ENCODE results near the gene ST7L.

The ST7L gene

DNA sequence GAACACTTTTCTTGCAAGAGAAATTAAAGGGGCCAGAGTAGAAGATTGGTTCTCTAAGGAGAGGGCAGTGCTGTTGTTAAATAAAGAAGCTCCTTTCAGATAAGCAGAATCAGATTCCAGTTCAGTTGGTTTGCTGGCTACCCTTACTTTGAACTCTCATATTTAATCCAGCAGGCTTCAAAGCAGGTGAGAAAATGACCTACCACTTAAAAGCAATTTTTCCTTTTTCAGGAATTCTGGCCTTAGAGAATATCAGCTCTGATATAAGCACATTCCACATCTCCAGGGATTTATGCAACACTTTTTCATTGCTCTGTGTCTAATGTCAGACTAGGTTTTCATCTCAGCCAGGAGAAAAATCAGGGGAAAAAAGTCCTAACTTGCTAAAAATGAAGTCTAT lies 81.5 kb downstream of the ST7L start:
- peaks cover 7 to 22% of the 10 kb centered on the region in 2 donors for H3K36me3 ChIP-seq (ENCODE audit: control insufficient read depth in 1 of 2, insufficient read depth in 2 of 2, low read length in 2 of 2)
- H3K4me3 ChIP-seq (ENCODE audit: low read depth in 1 of 2, low read length in 2 of 2), result no peak overlapping the region
- no peaks in the 10 kb centered on the region for H3K9me3 ChIP-seq (ENCODE audit: control insufficient read depth in 1 of 2, low read length in 2 of 2)
- no peak overlapping the region for H3K9ac ChIP-seq (ENCODE audit: low read depth in 1 of 2, low read length in 2 of 2)
- H3K27ac ChIP-seq (ENCODE audit: low read depth, low read length), result no peak overlapping the region
- peaks cover 4 to 7% of the 10 kb centered on the region in 2 donors for H3K4me1 ChIP-seq (ENCODE audit: control insufficient read depth in 1 of 2, insufficient read depth in 2 of 2, low read length in 2 of 2)
- no peaks in the 10 kb centered on the region for H3K27me3 ChIP-seq (ENCODE audit: control insufficient read depth in 1 of 2, insufficient read depth in 2 of 2, low read length in 2 of 2)

DNA sequence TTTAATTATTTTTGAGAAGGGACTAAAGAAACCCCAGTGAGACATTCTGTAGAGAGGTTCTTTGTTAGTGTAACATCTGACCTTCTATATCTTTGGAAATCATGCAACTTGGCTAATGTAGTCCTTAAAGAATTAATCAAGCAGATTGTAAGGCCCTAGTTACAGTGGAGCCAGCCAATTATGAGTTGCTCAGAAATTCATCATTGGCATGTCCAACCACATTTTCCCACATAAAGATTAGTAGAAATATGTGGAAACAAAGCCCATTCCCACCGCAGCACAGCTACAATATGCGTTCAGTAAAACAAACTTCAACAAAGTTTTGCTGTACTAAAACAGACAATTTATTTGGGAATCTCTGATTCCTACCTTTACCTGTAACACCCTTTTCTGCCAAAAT lies 82.4 kb downstream of the ST7L start:
- no peak overlapping the region for H3K27ac ChIP-seq (ENCODE audit: low read depth, low read length)
- H3K4me3 ChIP-seq (ENCODE audit: low read depth in 1 of 2, low read length in 2 of 2), result no peak overlapping the region
- H3K9ac ChIP-seq (ENCODE audit: low read depth in 1 of 2, low read length in 2 of 2), result no peak overlapping the region
- peaks cover 7 to 18% of the 10 kb centered on the region in 2 donors for H3K36me3 ChIP-seq (ENCODE audit: control insufficient read depth in 1 of 2, insufficient read depth in 2 of 2, low read length in 2 of 2)
- peaks cover 7 to 10% of the 10 kb centered on the region in 2 donors for H3K4me1 ChIP-seq (ENCODE audit: control insufficient read depth in 1 of 2, insufficient read depth in 2 of 2, low read length in 2 of 2)
- no peaks in the 10 kb centered on the region for H3K27me3 ChIP-seq (ENCODE audit: control insufficient read depth in 1 of 2, insufficient read depth in 2 of 2, low read length in 2 of 2)
- H3K9me3 ChIP-seq (ENCODE audit: control insufficient read depth in 1 of 2, low read length in 2 of 2), result no peaks in the 10 kb centered on the region

DNA sequence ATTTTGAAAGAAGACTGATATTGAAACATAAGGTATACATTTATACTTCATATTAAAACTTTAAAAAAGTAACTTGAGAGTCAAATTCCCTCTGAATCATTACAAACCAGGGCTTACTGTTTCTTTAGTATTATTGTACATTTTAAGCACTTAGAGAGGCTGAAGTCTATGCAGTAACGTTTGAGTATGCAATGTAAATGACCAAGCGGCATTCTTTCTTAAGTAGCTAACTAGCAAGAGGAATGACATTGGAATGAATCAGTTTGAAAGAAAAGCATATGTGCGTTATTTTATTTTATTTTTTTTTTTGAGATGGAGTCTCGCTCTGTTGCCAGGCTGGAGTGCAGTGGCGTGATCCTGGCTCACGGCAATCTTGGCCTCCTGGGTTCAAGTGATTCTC lies 85.9 kb downstream of the ST7L start:
- peaks cover 7 to 10% of the 10 kb centered on the region in 2 donors for H3K4me1 ChIP-seq (ENCODE audit: control insufficient read depth in 1 of 2, insufficient read depth in 2 of 2, low read length in 2 of 2)
- no peak overlapping the region for H3K4me3 ChIP-seq (ENCODE audit: low read depth in 1 of 2, low read length in 2 of 2)
- no peak overlapping the region for H3K9ac ChIP-seq (ENCODE audit: low read depth in 1 of 2, low read length in 2 of 2)
- no peaks in the 10 kb centered on the region for H3K36me3 ChIP-seq (ENCODE audit: control insufficient read depth in 1 of 2, insufficient read depth in 2 of 2, low read length in 2 of 2)
- H3K27me3 ChIP-seq (ENCODE audit: control insufficient read depth in 1 of 2, insufficient read depth in 2 of 2, low read length in 2 of 2), result no peaks in the 10 kb centered on the region
- no peaks in the 10 kb centered on the region for H3K9me3 ChIP-seq (ENCODE audit: control insufficient read depth in 1 of 2, low read length in 2 of 2)
- H3K27ac ChIP-seq (ENCODE audit: low read depth, low read length), result no peak overlapping the region

DNA sequence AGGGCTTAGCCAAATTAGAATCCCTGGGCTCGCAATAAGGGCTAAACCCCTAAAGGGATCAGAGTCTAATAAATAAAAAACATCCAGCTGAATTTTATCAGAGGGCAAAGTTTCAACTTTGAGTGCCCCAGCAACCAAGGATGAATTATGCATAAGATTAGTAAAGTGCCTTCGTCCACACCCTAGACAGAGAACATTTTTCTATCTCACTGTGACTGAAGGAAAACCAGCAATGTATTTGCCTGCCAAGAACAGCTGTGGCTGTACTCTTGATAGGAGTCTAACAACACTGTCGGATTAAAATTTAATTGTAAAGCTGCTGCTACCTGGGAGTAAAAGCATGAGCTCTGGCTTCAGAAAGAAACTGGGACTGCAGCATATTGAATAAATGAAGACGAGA lies 86.9 kb downstream of the ST7L start:
- peaks cover 6 to 8% of the 10 kb centered on the region in 2 donors for H3K36me3 ChIP-seq (ENCODE audit: control insufficient read depth in 1 of 2, insufficient read depth in 2 of 2, low read length in 2 of 2)
- no peak overlapping the region for H3K9ac ChIP-seq (ENCODE audit: low read depth in 1 of 2, low read length in 2 of 2)
- no peaks in the 10 kb centered on the region for H3K9me3 ChIP-seq (ENCODE audit: control insufficient read depth in 1 of 2, low read length in 2 of 2)
- H3K4me3 ChIP-seq (ENCODE audit: low read depth in 1 of 2, low read length in 2 of 2), result no peak overlapping the region
- H3K4me1 ChIP-seq (ENCODE audit: control insufficient read depth in 1 of 2, insufficient read depth in 2 of 2, low read length in 2 of 2), result peaks cover 7 to 10% of the 10 kb centered on the region in 2 donors
- no peaks in the 10 kb centered on the region for H3K27me3 ChIP-seq (ENCODE audit: control insufficient read depth in 1 of 2, insufficient read depth in 2 of 2, low read length in 2 of 2)
- no peak overlapping the region for H3K27ac ChIP-seq (ENCODE audit: low read depth, low read length)

DNA sequence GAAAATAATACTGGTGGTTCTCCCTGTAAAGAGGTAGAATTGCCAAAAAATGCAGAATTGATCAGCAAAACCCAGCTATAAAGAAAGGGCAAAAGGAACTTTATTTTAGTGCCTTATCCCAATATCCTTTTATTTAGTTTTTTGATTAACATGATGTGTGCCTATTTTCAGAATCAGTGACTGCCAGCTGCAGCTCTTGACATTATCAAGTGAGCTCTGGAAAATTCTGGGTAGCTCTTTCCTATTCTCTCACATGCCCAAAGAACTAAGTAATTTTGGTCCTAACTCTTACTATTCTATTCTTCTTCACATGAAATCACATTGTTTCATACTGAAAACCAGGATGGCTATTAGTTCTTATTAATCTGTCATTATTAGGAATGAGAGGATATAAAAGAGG lies 88.1 kb downstream of the ST7L start:
- Histone ChIP-seq H3K36me3 (ENCODE audit: control insufficient read depth in 1 of 2, insufficient read depth in 2 of 2, low read length in 2 of 2) (peaks cover 6 to 10% of the 10 kb centered on the region in 2 donors), H3K27me3 (ENCODE audit: control insufficient read depth in 1 of 2, insufficient read depth in 2 of 2, low read length in 2 of 2) (no peaks in the 10 kb centered on the region), H3K9ac (ENCODE audit: low read depth in 1 of 2, low read length in 2 of 2) (no peak overlapping the region), H3K27ac (ENCODE audit: low read depth, low read length) (no peak overlapping the region), H3K9me3 (ENCODE audit: control insufficient read depth in 1 of 2, low read length in 2 of 2) (no peaks in the 10 kb centered on the region), H3K4me1 (ENCODE audit: control insufficient read depth in 1 of 2, insufficient read depth in 2 of 2, low read length in 2 of 2) (peaks cover 7 to 10% of the 10 kb centered on the region in 2 donors), H3K4me3 (ENCODE audit: low read depth in 1 of 2, low read length in 2 of 2) (no peak overlapping the region)

DNA sequence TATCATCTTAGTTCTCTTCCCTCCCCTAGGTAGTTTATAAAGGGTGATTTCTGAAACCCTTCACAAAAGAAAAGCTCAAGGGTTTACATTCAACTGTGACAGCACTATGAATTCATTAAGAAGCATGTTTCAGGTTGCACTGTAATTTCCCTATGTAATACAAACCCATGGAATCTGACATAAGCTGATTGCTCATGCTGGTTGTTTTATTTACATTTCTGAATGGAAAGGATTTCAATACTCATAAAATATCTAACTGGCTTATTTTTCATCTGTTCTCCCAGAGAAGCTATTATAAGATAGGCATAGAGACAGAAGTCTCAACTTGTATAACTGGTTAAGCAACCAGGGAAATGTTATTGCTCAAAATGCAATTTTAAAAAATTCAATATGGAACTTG lies 89.6 kb downstream of the ST7L start:
- Histone ChIP-seq H3K4me1 (ENCODE audit: control insufficient read depth in 1 of 2, insufficient read depth in 2 of 2, low read length in 2 of 2) (peaks cover 7 to 10% of the 10 kb centered on the region in 2 donors), H3K36me3 (ENCODE audit: control insufficient read depth in 1 of 2, insufficient read depth in 2 of 2, low read length in 2 of 2) (peaks cover 16 to 18% of the 10 kb centered on the region in 2 donors), H3K9ac (ENCODE audit: low read depth in 1 of 2, low read length in 2 of 2) (no peak overlapping the region), H3K27ac (ENCODE audit: low read depth, low read length) (no peak overlapping the region), H3K4me3 (ENCODE audit: low read depth in 1 of 2, low read length in 2 of 2) (no peak overlapping the region), H3K27me3 (ENCODE audit: control insufficient read depth in 1 of 2, insufficient read depth in 2 of 2, low read length in 2 of 2) (no peaks in the 10 kb centered on the region), H3K9me3 (ENCODE audit: control insufficient read depth in 1 of 2, low read length in 2 of 2) (no peaks in the 10 kb centered on the region)

DNA sequence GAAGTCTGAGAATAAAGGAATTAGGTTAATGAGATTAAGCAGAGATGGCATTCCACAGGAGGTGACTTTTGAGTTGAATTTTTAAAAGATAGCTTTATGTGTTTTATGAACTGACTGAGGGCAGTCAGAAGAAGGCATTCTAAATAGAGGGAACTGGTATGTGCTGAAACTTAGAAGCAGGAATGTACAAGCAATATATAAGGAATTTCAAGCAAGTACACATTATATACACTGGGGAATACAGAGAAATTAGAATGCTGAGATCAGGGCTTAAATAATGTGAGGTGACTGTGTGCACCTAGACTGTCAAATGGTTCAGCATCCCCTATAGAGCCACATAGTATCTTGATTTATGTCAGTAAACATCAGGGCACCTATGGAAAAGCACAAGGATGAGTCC lies 90.9 kb downstream of the ST7L start:
- Histone ChIP-seq H3K4me3 (ENCODE audit: low read depth in 1 of 2, low read length in 2 of 2) (no peak overlapping the region), H3K9me3 (ENCODE audit: control insufficient read depth in 1 of 2, low read length in 2 of 2) (no peaks in the 10 kb centered on the region), H3K27me3 (ENCODE audit: control insufficient read depth in 1 of 2, insufficient read depth in 2 of 2, low read length in 2 of 2) (no peaks in the 10 kb centered on the region), H3K27ac (ENCODE audit: low read depth, low read length) (no peak overlapping the region), H3K9ac (ENCODE audit: low read depth in 1 of 2, low read length in 2 of 2) (no peak overlapping the region), H3K36me3 (ENCODE audit: control insufficient read depth in 1 of 2, insufficient read depth in 2 of 2, low read length in 2 of 2) (peaks cover 16 to 21% of the 10 kb centered on the region in 2 donors), H3K4me1 (ENCODE audit: control insufficient read depth in 1 of 2, insufficient read depth in 2 of 2, low read length in 2 of 2) (peaks cover 7 to 10% of the 10 kb centered on the region in 2 donors)

DNA sequence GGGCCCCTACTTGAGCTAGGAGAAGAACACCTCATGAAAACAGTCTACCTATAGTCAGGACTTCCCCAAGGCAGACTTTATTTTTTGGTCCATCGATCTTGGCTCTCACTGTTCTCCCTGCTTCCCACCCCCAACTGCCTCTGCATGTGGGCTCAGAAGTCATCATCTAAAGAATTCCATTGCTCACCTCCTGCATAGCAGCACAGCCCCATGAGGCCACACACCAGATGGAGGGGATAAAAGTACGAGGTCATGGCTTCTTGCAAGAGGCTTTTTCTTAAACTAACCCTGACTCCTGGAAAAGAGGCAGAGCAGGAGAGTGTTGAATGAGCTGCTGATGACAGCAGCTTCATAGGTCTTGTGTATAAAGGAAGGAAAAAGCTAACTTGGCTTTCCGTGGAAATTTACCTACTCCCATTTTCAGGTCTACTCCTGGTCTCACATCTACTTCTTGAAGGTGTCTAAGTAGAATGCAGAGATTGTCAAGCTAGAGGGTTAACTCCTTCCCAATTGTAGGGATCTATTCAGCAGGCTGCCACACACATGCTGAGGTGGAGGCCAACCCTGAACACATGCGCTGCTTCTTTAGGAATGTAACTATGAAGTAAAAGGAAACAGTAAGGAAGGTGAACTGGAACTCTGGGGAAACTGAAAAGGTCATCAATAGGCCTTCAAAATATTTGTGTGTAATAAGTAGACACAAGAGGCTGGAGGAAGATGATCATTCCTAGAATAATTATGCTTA lies 91.5 kb downstream of the ST7L start:
- Histone ChIP-seq H3K4me1 (ENCODE audit: control insufficient read depth in 1 of 2, insufficient read depth in 2 of 2, low read length in 2 of 2) (peaks cover 3 to 4% of the 10 kb centered on the region in 2 donors), H3K4me3 (ENCODE audit: low read depth in 1 of 2, low read length in 2 of 2) (no peak overlapping the region), H3K27me3 (ENCODE audit: control insufficient read depth in 1 of 2, insufficient read depth in 2 of 2, low read length in 2 of 2) (no peaks in the 10 kb centered on the region), H3K9ac (ENCODE audit: low read depth in 1 of 2, low read length in 2 of 2) (no peak overlapping the region), H3K9me3 (ENCODE audit: control insufficient read depth in 1 of 2, low read length in 2 of 2) (no peaks in the 10 kb centered on the region), H3K27ac (ENCODE audit: low read depth, low read length) (no peak overlapping the region), H3K36me3 (ENCODE audit: control insufficient read depth in 1 of 2, insufficient read depth in 2 of 2, low read length in 2 of 2) (peaks cover 16 to 21% of the 10 kb centered on the region in 2 donors)

DNA sequence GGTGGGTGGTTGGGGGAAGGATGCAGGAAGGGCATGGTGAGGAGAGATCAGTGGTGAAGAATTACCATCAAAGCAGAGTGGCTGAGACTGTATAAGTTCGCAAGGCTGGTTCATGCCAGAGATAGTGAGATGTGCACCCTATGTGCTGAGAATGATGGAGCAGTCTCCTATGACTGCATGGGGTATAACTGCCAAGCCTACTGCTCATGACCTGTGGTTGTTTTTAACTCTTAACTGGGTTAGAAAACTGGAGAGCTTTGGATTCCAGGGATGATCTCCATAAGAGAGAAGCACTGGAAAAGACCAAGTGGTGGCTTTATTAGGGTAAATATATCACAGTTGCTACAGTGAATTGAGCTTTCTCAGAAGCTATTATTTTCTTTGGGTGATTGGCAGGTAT lies 94.0 kb downstream of the ST7L start:
- no peaks in the 10 kb centered on the region for H3K9me3 ChIP-seq (ENCODE audit: control insufficient read depth in 1 of 2, low read length in 2 of 2)
- H3K4me3 ChIP-seq (ENCODE audit: low read depth in 1 of 2, low read length in 2 of 2), result no peak overlapping the region
- no peak overlapping the region for H3K27ac ChIP-seq (ENCODE audit: low read depth, low read length)
- H3K4me1 ChIP-seq (ENCODE audit: control insufficient read depth in 1 of 2, insufficient read depth in 2 of 2, low read length in 2 of 2), result no peaks in the 10 kb centered on the region
- H3K9ac ChIP-seq (ENCODE audit: low read depth in 1 of 2, low read length in 2 of 2), result no peak overlapping the region
- peaks cover 16 to 21% of the 10 kb centered on the region in 2 donors for H3K36me3 ChIP-seq (ENCODE audit: control insufficient read depth in 1 of 2, insufficient read depth in 2 of 2, low read length in 2 of 2)
- H3K27me3 ChIP-seq (ENCODE audit: control insufficient read depth in 1 of 2, insufficient read depth in 2 of 2, low read length in 2 of 2), result no peaks in the 10 kb centered on the region

DNA sequence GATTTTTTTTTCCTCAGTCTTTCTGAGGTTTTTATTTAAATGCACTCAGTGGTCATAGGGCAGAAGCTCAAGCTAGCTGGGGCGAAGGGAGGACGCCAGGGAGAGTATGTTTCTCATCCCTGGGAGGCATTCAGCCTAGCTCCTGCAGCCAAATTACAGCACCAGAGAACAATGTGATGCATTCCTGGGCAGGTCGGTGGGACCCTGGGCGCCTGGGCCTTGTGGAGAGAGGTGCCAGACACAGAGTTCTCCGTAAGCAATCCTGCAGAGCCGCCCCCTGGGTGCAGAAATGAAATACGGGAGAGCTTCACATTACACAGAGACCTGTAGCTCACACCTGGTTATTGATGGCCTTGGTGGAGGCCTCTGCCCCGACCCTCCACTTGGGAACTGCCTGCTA lies 94.7 kb downstream of the ST7L start:
- H3K4me1 ChIP-seq (ENCODE audit: control insufficient read depth in 1 of 2, insufficient read depth in 2 of 2, low read length in 2 of 2), result no peaks in the 10 kb centered on the region
- no peak overlapping the region for H3K4me3 ChIP-seq (ENCODE audit: low read depth in 1 of 2, low read length in 2 of 2)
- no peak overlapping the region for H3K9ac ChIP-seq (ENCODE audit: low read depth in 1 of 2, low read length in 2 of 2)
- H3K27me3 ChIP-seq (ENCODE audit: control insufficient read depth in 1 of 2, insufficient read depth in 2 of 2, low read length in 2 of 2), result no peaks in the 10 kb centered on the region
- no peak overlapping the region for H3K27ac ChIP-seq (ENCODE audit: low read depth, low read length)
- H3K9me3 ChIP-seq (ENCODE audit: control insufficient read depth in 1 of 2, low read length in 2 of 2), result no peaks in the 10 kb centered on the region
- peaks cover 16 to 21% of the 10 kb centered on the region in 2 donors for H3K36me3 ChIP-seq (ENCODE audit: control insufficient read depth in 1 of 2, insufficient read depth in 2 of 2, low read length in 2 of 2)

Data from duodenal mucosa (tissue), 2 donors.